Measurements from ENCODE around the gene BEAN1. TPM values are rescaled to one million over a fixed set of nuclear protein-coding genes. Genes with fewer than 3 reads are reported as not detected.

BEAN1 gene
- not detected for total RNA-seq
- polyA plus RNA-seq: 0.09 TPM

- H3K36me3 ChIP-seq (ENCODE audit: insufficient read depth, low read length): no peaks in the 10 kb centered on the region
- H3K4me1 ChIP-seq (ENCODE audit: insufficient read depth, low read length): no peaks in the 10 kb centered on the region
- H3K27ac Mint-ChIP-seq: peak within 1 kb of the TSS in 1 of 8 donors; percentile 24
- peak within 1 kb of the TSS; percentile 15 for H3K4me3 ChIP-seq (ENCODE audit: low read length)
- peaks cover 42 to 69% of the 10 kb centered on the region in 2 donors for H3K27me3 Mint-ChIP-seq
- H3K4me1 Mint-ChIP-seq: peaks cover 0 to 18% (median 4%) of the 10 kb centered on the region in 3 donors
- no peaks in the 10 kb centered on the region for H3K9me3 Mint-ChIP-seq
- H3K27me3 ChIP-seq (ENCODE audit: insufficient read depth, low read length, poor library complexity, severe bottlenecking): peaks cover 34% of the 10 kb centered on the region
- peak within 1 kb of the TSS; percentile 51 to 74 (median 62) for H3K4me3 Mint-ChIP-seq
- ChIA-PET POLR2A (no interaction called here), CTCF (interaction anchor here (1.9 kb wide), 1 partner anchor 21 kb away, joined by 4 read pairs; no protein-coding TSS in a partner anchor)
- no peak within 1 kb of the TSS for H3K27ac ChIP-seq (ENCODE audit: low read depth, low read length)
- DNase-seq: no peak
- H3K9me3 ChIP-seq (ENCODE audit: low read length): no peaks in the 10 kb centered on the region
- H3K36me3 Mint-ChIP-seq: no peaks in the 10 kb centered on the region
Measured at GRCh38 chr16:66427036-66427860, at the start of gene BEAN1. Gene BEAN1 (plus strand): TSS chr16:66427295. CDS start chr16:66437677, 10,382 bp downstream.

- H3K9me3 Mint-ChIP-seq: peaks cover 0 to 8% (median 0%) of the 10 kb centered on the region in 5 donors
- POLR2A ChIA-PET: no interaction called here
Measured at GRCh38 chr16:66377324-66377723, 49.8 kb upstream of the BEAN1 start.

GRCh38 chr16:66378741-66379570 is 48.1 kb upstream of the BEAN1 start:
- Mint-ChIP-seq H3K4me3 (no peak overlapping the region), H3K9me3 (peaks cover 0 to 8% (median 0%) of the 10 kb centered on the region in 5 donors), H3K27me3 (peaks cover 2 to 3% of the 10 kb centered on the region in 2 donors), H3K4me1 (peaks cover 0 to 8% (median 0%) of the 10 kb centered on the region in 3 donors), H3K27ac (peak overlapping the region in 7 of 8 donors; percentile 5 to 79 (median 55)), H3K36me3 (no peaks in the 10 kb centered on the region)
- no peaks in the 10 kb centered on the region for H3K36me3 ChIP-seq (ENCODE audit: insufficient read depth, low read length)
- CTCF ChIA-PET: no interaction called here
- H3K9me3 ChIP-seq (ENCODE audit: low read length): no peaks in the 10 kb centered on the region
- no peak overlapping the region for H3K27ac ChIP-seq (ENCODE audit: low read depth, low read length)
- no peak overlapping the region for H3K4me3 ChIP-seq (ENCODE audit: low read length)
- H3K4me1 ChIP-seq (ENCODE audit: insufficient read depth, low read length): no peaks in the 10 kb centered on the region
- no peaks in the 10 kb centered on the region for H3K27me3 ChIP-seq (ENCODE audit: insufficient read depth, low read length, poor library complexity, severe bottlenecking)
- no peak for DNase-seq
- POLR2A ChIA-PET: no interaction called here

More at GRCh38 chr16:66377324-66377723, 49.8 kb upstream of the BEAN1 start:
- Mint-ChIP-seq H3K4me1 (peaks cover 0 to 8% (median 0%) of the 10 kb centered on the region in 3 donors), H3K27ac (no peak overlapping the region), H3K36me3 (no peaks in the 10 kb centered on the region), H3K4me3 (no peak overlapping the region), H3K27me3 (peaks cover 0 to 3% of the 10 kb centered on the region in 2 donors)
- no peak overlapping the region for H3K4me3 ChIP-seq (ENCODE audit: low read length)
- no peak for DNase-seq
- no peaks in the 10 kb centered on the region for H3K4me1 ChIP-seq (ENCODE audit: insufficient read depth, low read length)
- H3K36me3 ChIP-seq (ENCODE audit: insufficient read depth, low read length): no peaks in the 10 kb centered on the region
- CTCF ChIA-PET: no interaction called here
- H3K27me3 ChIP-seq (ENCODE audit: insufficient read depth, low read length, poor library complexity, severe bottlenecking): no peaks in the 10 kb centered on the region
- H3K27ac ChIP-seq (ENCODE audit: low read depth, low read length): no peak overlapping the region
- no peaks in the 10 kb centered on the region for H3K9me3 ChIP-seq (ENCODE audit: low read length)

DNA sequence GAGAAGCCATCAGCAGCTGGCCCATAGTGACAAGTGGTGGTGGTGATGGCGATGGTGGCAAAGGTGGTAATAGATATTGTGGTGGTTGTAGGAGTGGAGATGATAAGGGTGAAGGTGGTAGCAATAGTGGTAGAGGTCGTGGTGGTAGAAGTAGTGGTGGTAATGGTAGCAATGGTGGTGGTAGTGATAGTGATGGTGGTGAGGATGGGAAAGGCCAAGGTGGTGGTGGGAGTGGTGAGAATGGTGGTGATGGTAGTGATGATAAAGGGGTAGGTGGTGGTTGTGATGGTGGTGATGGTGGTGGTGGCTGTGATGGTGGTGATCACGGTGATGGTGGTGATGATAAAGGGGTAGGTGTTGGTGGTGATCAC is 47.5 kb upstream of the BEAN1 start:
- no peak overlapping the region for H3K4me3 ChIP-seq (ENCODE audit: low read length)
- H3K27ac Mint-ChIP-seq: peak overlapping the region in 7 of 8 donors; percentile 32 to 79 (median 51)
- POLR2A ChIA-PET: no interaction called here

GRCh38 chr16:66380421-66380820 is 46.7 kb upstream of the BEAN1 start:
- H3K27me3 Mint-ChIP-seq: peaks cover 2 to 5% of the 10 kb centered on the region in 2 donors
- H3K9me3 Mint-ChIP-seq: peaks cover 0 to 8% (median 0%) of the 10 kb centered on the region in 5 donors
- H3K4me1 ChIP-seq (ENCODE audit: insufficient read depth, low read length): no peaks in the 10 kb centered on the region
- no peaks in the 10 kb centered on the region for H3K36me3 Mint-ChIP-seq
- no peaks in the 10 kb centered on the region for H3K27me3 ChIP-seq (ENCODE audit: insufficient read depth, low read length, poor library complexity, severe bottlenecking)
- H3K4me3 ChIP-seq (ENCODE audit: low read length): no peak overlapping the region
- no peak for DNase-seq
- no peaks in the 10 kb centered on the region for H3K9me3 ChIP-seq (ENCODE audit: low read length)
- no peaks in the 10 kb centered on the region for H3K36me3 ChIP-seq (ENCODE audit: insufficient read depth, low read length)
- H3K27ac Mint-ChIP-seq: peak overlapping the region in 4 of 8 donors; percentile 40 to 86 (median 68)
- H3K27ac ChIP-seq (ENCODE audit: low read depth, low read length): no peak overlapping the region
- CTCF ChIA-PET: no interaction called here
- POLR2A ChIA-PET: no interaction called here
- peaks cover 0 to 8% (median 0%) of the 10 kb centered on the region in 3 donors for H3K4me1 Mint-ChIP-seq
- H3K4me3 Mint-ChIP-seq: no peak overlapping the region

More for the DNA sequence above, 47.5 kb upstream of the BEAN1 start:
- H3K4me1 ChIP-seq (ENCODE audit: insufficient read depth, low read length): no peaks in the 10 kb centered on the region
- no peaks in the 10 kb centered on the region for H3K36me3 ChIP-seq (ENCODE audit: insufficient read depth, low read length)
- H3K27ac ChIP-seq (ENCODE audit: low read depth, low read length): no peak overlapping the region
- Mint-ChIP-seq H3K4me3 (no peak overlapping the region), H3K36me3 (no peaks in the 10 kb centered on the region), H3K27me3 (peaks cover 2 to 3% of the 10 kb centered on the region in 2 donors), H3K9me3 (peaks cover 0 to 8% (median 0%) of the 10 kb centered on the region in 5 donors), H3K4me1 (peaks cover 0 to 8% (median 0%) of the 10 kb centered on the region in 3 donors)
- DNase-seq: peak in 1 of 5 donors; percentile 8
- CTCF ChIA-PET: no interaction called here
- H3K9me3 ChIP-seq (ENCODE audit: low read length): no peaks in the 10 kb centered on the region
- no peaks in the 10 kb centered on the region for H3K27me3 ChIP-seq (ENCODE audit: insufficient read depth, low read length, poor library complexity, severe bottlenecking)

GRCh38 chr16:66381585-66382170 is 45.4 kb upstream of the BEAN1 start:
- DNase-seq: no peak
- no peaks in the 10 kb centered on the region for H3K36me3 Mint-ChIP-seq
- H3K4me1 Mint-ChIP-seq: peaks cover 0 to 8% (median 0%) of the 10 kb centered on the region in 3 donors
- Histone ChIP-seq H3K9me3 (ENCODE audit: low read length) (no peaks in the 10 kb centered on the region), H3K27ac (ENCODE audit: low read depth, low read length) (no peak overlapping the region), H3K4me1 (ENCODE audit: insufficient read depth, low read length) (no peaks in the 10 kb centered on the region), H3K36me3 (ENCODE audit: insufficient read depth, low read length) (no peaks in the 10 kb centered on the region), H3K4me3 (ENCODE audit: low read length) (no peak overlapping the region), H3K27me3 (ENCODE audit: insufficient read depth, low read length, poor library complexity, severe bottlenecking) (no peaks in the 10 kb centered on the region)
- ChIA-PET POLR2A (no interaction called here), CTCF (no interaction called here)
- no peak overlapping the region for H3K4me3 Mint-ChIP-seq
- H3K27ac Mint-ChIP-seq: peak overlapping the region in 1 of 8 donors; percentile 27
- H3K27me3 Mint-ChIP-seq: peaks cover 2 to 11% of the 10 kb centered on the region in 2 donors
- peaks cover 0 to 8% (median 0%) of the 10 kb centered on the region in 5 donors for H3K9me3 Mint-ChIP-seq

- no peak overlapping the region for H3K4me3 Mint-ChIP-seq
- Histone ChIP-seq H3K36me3 (ENCODE audit: insufficient read depth, low read length) (no peaks in the 10 kb centered on the region), H3K4me1 (ENCODE audit: insufficient read depth, low read length) (no peaks in the 10 kb centered on the region), H3K27ac (ENCODE audit: low read depth, low read length) (no peak overlapping the region), H3K9me3 (ENCODE audit: low read length) (no peaks in the 10 kb centered on the region), H3K4me3 (ENCODE audit: low read length) (no peak overlapping the region), H3K27me3 (ENCODE audit: insufficient read depth, low read length, poor library complexity, severe bottlenecking) (no peaks in the 10 kb centered on the region)
- ChIA-PET POLR2A (no interaction called here), CTCF (no interaction called here)
- peak overlapping the region in 1 of 8 donors; percentile 47 for H3K27ac Mint-ChIP-seq
- H3K36me3 Mint-ChIP-seq: no peaks in the 10 kb centered on the region
- peaks cover 0 to 8% (median 0%) of the 10 kb centered on the region in 3 donors for H3K4me1 Mint-ChIP-seq
- H3K9me3 Mint-ChIP-seq: peaks cover 0 to 8% (median 0%) of the 10 kb centered on the region in 5 donors
- DNase-seq: no peak
- peaks cover 2 to 15% of the 10 kb centered on the region in 2 donors for H3K27me3 Mint-ChIP-seq
Measured at GRCh38 chr16:66382171-66382965, 44.7 kb upstream of the BEAN1 start.

Data from CD8-positive, alpha-beta memory T cell (primary cell).